Mucosa of descending colon (tissue), 3 donors: ENCODE data around the gene CCDC167. TPM values are rescaled to one million over a fixed set of nuclear protein-coding genes. Genes with fewer than 3 reads are reported as not detected.
A peak's percentile ranks its signal among the peaks of the same experiment; 100 is the strongest.

Source experiments
- ATAC-seq: fragments of 200-7000 bp; cut with Tn5 transposase; one replicate; pipeline ENCODE4 v1.9.1; 2020; ENCODE audit warnings: mild to moderate bottlenecking, moderate library complexity
- DNase-seq, 3 donors: peaks; one replicate each; pipeline ENCODE4 v3.0.0-alpha.2; 2020
- H3K36me3 ChIP-seq: fragments of 200-600 bp; one replicate; pipeline ENCODE4 v1.8.0; 2021; ENCODE audit warnings: low read depth, mild to moderate bottlenecking
- H3K4me1 ChIP-seq: fragments of 200-600 bp; one replicate; pipeline ENCODE4 v1.8.0; 2021; ENCODE audit warnings: low read depth, mild to moderate bottlenecking
- H3K4me3 ChIP-seq: fragments of 200-600 bp; one replicate; pipeline ENCODE4 v1.8.0; 2021; ENCODE audit warnings: mild to moderate bottlenecking
- H3K9me3 ChIP-seq: fragments of 200-600 bp; one replicate; pipeline ENCODE4 v1.8.0; 2021; ENCODE audit warnings: mild to moderate bottlenecking
- intact Hi-C, 2 donors: fragments of 100-400 bp; cut with DNase I in 1 of 2; cut with micrococcal nuclease in 1 of 2; formaldehyde crosslinking; loops; one replicate each; pipeline versions ENCODE4 v1.11.0 to v1.11.1; 2022; cut with DNase I, micrococcal nuclease
- total RNA-seq, 3 donors: library from RNA; stranded (reverse); fragmentation: NEBNext Ultra II Directional in 2 of 3; extraction: Animal tissue kit (Norgen Biotek cat#: 25700) in 2 of 3; gene quantifications; one replicate each; pipeline versions ENCODE4 v1.2.1 to v1.2.4, GENCODE V29; 2021 to 2023
- TF ChIP-seq, protein P1 (sequence below): fragments of 200-600 bp; IDR thresholded peaks from one replicate; pipeline ENCODE4 v1.8.0; 2022; ENCODE audit warnings: antibody characterized with exemption, mild to moderate bottlenecking
- donor health status: DM: no; HTN: no; CAD: no; lungs with moderate emphysema.
- donor health status: DM: no; HTN: no; CAD: no.
- donor health status: DM: no; HTN: yes; CAD: no.

Gene CCDC167
- total RNA-seq, 3 donors from 2014 or later, result 5.4 to 13.4 (median 12.1) TPM

DNA sequence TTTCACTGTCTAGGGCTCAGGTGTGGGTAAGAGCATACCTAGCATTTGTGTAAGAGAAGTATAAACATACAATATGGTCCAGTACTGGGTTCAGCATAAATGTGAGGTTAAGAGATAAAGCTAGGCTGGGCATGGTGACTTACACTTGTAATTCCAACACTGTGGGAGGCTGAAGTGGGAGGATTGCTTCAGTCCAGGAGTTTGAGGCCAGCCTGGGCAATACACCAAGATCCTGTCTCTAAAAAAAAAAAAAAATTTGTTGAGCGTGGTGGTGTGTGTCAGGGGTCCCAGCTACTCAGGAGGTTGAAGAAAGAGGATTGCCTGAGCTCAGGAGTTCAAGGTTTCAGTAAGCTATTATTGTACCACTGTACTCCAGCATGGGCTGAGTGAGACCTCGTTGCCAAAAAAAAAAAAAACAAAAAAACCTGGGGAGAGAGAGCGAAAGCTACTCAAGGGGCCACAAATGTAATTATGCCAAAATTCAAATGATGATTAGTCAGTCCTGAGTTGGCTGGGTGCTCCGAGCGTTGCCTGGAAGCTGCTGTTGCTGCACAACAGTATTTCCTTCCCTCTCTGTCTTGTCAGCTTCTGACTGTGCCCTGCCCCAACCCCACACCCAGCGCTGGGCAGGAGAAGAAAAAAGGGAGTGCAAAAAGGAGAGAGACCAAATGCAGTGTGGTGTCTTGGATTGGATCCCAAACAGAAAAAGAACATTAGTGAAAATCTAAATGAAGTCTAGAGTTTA, 42.7 kb downstream of the CCDC167 start:
- DNase-seq (no peak), ATAC-seq (no peak)
- TF ChIP-seq, protein P1, sequence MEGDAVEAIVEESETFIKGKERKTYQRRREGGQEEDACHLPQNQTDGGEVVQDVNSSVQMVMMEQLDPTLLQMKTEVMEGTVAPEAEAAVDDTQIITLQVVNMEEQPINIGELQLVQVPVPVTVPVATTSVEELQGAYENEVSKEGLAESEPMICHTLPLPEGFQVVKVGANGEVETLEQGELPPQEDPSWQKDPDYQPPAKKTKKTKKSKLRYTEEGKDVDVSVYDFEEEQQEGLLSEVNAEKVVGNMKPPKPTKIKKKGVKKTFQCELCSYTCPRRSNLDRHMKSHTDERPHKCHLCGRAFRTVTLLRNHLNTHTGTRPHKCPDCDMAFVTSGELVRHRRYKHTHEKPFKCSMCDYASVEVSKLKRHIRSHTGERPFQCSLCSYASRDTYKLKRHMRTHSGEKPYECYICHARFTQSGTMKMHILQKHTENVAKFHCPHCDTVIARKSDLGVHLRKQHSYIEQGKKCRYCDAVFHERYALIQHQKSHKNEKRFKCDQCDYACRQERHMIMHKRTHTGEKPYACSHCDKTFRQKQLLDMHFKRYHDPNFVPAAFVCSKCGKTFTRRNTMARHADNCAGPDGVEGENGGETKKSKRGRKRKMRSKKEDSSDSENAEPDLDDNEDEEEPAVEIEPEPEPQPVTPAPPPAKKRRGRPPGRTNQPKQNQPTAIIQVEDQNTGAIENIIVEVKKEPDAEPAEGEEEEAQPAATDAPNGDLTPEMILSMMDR, result no peak
- H3K4me3 ChIP-seq, result no peak overlapping the region
- H3K9me3 ChIP-seq, result no peaks in the 10 kb centered on the region
- H3K36me3 ChIP-seq, result peaks cover 7% of the 10 kb centered on the region
- intact Hi-C loops, result no loop called here
- H3K4me1 ChIP-seq, result peaks cover 6% of the 10 kb centered on the region

DNA sequence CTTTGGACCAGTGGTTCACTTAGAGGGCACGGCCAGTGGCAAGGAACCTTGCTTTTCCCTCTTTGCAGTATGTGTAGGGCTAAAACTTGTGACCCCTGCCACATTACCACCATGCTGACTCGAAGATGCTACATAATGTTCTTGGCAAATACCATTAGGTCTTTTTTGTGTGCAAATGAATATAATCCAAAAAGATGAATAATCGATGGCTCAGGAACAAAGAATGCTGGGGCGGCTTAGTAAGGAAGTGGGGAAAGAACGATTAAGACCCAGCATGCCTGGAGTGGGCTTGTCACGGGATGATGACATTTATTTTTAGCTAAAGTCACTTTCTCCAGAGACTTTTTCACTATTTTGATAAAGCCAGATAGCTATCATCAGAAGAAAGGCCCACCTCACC, 43.6 kb downstream of the CCDC167 start:
- intact Hi-C loops, result no loop called here
- no peaks in the 10 kb centered on the region for H3K9me3 ChIP-seq
- peaks cover 6% of the 10 kb centered on the region for H3K4me1 ChIP-seq
- H3K36me3 ChIP-seq, result peaks cover 7% of the 10 kb centered on the region
- TF ChIP-seq, protein P1, result no peak
- no peak overlapping the region for H3K4me3 ChIP-seq
- no peak for DNase-seq
- no peak for ATAC-seq

DNA sequence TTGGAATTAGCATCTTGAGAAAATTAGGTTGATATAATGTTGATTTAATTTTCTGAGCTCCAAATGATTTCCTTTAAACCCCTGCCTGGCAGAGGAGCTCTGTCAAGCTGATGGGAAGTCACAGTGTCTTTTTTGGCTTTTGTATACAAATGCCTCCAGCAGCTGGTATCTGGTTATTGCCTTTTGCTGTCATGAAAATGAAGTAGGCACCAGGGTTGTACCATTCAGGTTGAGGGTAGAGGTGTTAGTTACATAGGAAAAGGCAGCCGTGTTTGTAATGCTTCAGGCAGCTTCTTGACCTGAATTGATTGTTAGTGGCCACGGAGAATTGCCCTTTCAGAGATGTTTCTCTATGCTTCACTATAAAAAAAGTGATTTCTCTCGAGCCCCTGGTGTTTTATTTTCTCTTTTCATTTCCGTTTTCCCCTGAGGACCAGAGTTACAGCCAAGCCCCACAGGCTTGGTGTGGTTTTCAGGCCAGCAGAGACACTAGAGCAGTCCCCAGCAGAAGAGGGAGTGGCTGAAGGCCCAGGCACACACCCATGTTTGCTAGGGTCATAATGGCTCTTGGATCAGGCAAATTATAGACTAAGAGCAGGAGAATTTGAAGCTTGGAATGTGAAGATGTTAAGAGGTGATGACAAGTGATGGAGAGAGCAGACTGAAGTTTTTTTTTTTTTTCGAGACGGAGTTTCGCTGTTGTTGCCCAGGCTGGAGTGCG, 45.1 kb downstream of the CCDC167 start:
- Histone ChIP-seq H3K4me1 (peaks cover 6% of the 10 kb centered on the region), H3K4me3 (no peak overlapping the region), H3K9me3 (no peaks in the 10 kb centered on the region), H3K36me3 (peaks cover 7% of the 10 kb centered on the region)
- TF ChIP-seq, protein P1, result no peak
- peak in 2 of 3 donors; percentile 53 to 67 for DNase-seq
- intact Hi-C loops, result no loop called here
- ATAC-seq, result peak; percentile 97

DNA sequence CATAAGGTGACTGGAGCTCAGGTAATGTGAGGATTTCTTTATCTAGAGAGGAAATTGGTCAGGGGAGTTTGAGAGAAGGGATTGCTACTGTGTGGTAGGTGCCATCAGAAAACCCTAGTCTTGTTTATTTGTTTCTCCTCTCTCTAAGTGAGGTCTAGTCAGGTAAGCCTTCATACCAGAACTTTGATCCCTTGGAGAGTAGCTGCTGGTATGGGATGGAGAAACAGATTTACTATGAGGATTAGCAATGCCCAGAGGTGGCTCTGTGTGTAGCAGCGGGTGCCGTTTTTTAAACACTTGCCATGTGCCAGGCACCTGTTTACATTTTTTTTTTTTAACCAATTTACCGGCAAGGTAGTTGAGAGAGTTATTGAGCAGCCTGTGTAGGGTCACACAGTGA, 47.2 kb downstream of the CCDC167 start:
- H3K4me3 ChIP-seq, result no peak overlapping the region
- ATAC-seq, result no peak
- intact Hi-C loops, result no loop called here
- TF ChIP-seq, protein P1, result no peak
- no peaks in the 10 kb centered on the region for H3K9me3 ChIP-seq
- DNase-seq, result no peak
- peaks cover 7% of the 10 kb centered on the region for H3K36me3 ChIP-seq
- H3K4me1 ChIP-seq, result peaks cover 6% of the 10 kb centered on the region

DNA sequence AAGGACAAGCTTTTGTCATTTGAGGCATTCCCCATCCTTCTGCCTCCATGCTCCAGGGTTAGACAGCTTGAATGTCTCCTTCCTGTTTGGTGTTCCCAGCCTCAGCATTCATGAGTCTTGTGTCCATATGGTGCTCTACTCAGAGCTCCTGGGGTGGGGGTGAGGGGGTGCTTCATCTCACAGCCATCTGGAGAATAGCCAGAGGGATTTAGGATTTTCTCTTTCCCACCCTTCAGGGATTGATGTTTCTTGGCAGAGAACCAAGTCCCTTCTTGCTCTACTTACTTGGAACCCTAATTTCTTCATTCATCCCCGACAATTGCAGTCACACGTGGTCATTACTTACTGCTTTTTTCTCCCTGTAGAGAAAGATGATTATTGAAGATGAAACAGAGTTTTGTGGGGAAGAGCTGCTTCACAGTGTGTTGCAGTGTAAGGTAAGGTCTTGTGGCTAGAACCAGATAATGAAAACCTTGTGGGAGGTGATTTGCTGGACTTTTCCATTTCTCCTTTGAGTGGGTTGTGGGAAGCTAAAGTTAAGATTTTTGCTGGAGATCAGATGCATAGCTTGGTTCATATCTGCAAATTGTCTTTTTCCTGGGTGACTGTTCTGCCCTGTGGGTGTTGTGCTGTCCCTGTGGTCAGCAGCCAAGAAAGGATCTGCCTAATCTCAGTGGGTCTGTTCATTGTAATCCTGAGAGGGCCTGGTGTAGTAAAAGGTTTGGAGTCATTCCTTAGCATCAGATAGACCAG, 48.1 kb downstream of the CCDC167 start:
- DNase-seq, result no peak
- TF ChIP-seq, protein P1, result no peak
- peaks cover 6% of the 10 kb centered on the region for H3K4me1 ChIP-seq
- intact Hi-C loops, result no loop called here
- no peaks in the 10 kb centered on the region for H3K9me3 ChIP-seq
- no peak overlapping the region for H3K4me3 ChIP-seq
- H3K36me3 ChIP-seq, result peaks cover 8% of the 10 kb centered on the region
- ATAC-seq, result no peak
